BLaER1 (cell line): ENCODE data around the gene TSNAX.

Source experiments
- H3K27ac ChIP-seq: shearing (Covaris generic); formaldehyde crosslinking; 2 replicates; pipeline ENCODE4 v1.8.1; 2022
- H3K27me3 ChIP-seq: shearing (Covaris generic); formaldehyde crosslinking; 2 replicates; pipeline ENCODE4 v1.8.1; 2022
- H3K36me3 ChIP-seq: shearing (Covaris generic); formaldehyde crosslinking; 2 replicates; pipeline ENCODE4 v1.8.1; 2022
- H3K4me1 ChIP-seq: shearing (Covaris generic); formaldehyde crosslinking; 2 replicates; pipeline ENCODE4 v1.8.1; 2022
- H3K4me2 ChIP-seq: shearing (Covaris generic); formaldehyde crosslinking; 2 replicates; pipeline ENCODE4 v1.8.1; 2022
- H3K4me3 ChIP-seq: shearing (Covaris generic); formaldehyde crosslinking; 2 replicates; pipeline ENCODE4 v1.8.1; 2022
- H3K9ac ChIP-seq: shearing (Covaris generic); formaldehyde crosslinking; 2 replicates; pipeline ENCODE4 v1.8.1; 2022
- H3K9me3 ChIP-seq: shearing (Covaris generic); formaldehyde crosslinking; 2 replicates; pipeline ENCODE4 v1.8.1; 2022
- H4K20me1 ChIP-seq: shearing (Covaris generic); formaldehyde crosslinking; 2 replicates; pipeline ENCODE4 v1.8.1; 2022
- Cebpa-rat ChIP-seq: shearing (Covaris generic); IDR thresholded peaks from 2 replicates; pipeline ENCODE4 v1.8.1; 2022

TSNAX gene

DNA sequence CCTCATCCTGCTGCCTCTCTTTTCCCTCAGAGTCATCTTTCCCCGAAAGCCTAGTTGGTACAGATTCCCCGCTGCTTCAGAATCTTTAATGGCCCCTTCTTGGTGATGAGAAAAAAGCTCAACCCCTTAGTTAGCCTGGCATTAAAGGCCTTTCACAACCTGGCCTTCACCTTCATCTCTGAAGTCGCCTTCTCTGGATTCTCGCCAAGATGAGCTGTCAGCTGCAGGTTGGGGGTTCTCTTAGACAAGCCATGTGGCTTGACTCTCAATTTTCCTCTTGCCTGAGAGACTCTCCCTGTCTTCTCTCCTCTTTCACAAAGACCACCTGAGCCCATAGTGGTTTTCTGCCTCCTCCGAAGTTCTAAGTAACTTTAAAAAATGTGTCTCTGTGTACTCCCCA, 82.6 kb downstream of the TSNAX start:
- no peak for TF ChIP-seq Cebpa-rat
- H3K27ac ChIP-seq: peak overlapping the region; percentile 73
- H3K9ac ChIP-seq: no peak overlapping the region
- H3K4me3 ChIP-seq: no peak overlapping the region
- peaks cover 5% of the 10 kb centered on the region; the same call in 1 of the 2 replicates for H4K20me1 ChIP-seq
- peaks cover 32% of the 10 kb centered on the region for H3K9me3 ChIP-seq
- H3K27me3 ChIP-seq: no peaks in the 10 kb centered on the region
- H3K4me2 ChIP-seq: peak overlapping the region; percentile 92
- H3K36me3 ChIP-seq: no peaks in the 10 kb centered on the region
- H3K4me1 ChIP-seq: peaks cover 62% of the 10 kb centered on the region

DNA sequence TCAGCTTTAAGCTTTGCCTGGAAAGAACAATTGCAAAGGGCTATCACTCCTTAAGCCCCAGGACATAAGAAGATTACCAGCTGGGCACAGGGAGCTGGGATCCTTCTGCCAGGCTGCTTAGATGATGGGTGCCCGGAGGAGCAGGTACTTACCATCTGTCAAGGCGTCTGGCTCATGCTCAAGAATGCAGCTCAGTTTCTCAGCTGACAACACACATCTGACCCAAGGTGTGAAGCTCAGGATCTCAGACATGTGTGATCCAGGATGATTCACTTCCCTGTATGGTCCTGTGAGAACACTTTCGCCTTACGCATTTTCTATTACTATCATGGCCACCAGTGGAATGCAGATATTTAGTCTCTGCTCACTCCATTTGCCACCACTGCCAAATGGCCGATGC, 83.4 kb downstream of the TSNAX start:
- peak overlapping the region; percentile 54; the same call in 1 of the 2 replicates for H3K4me3 ChIP-seq
- no peaks in the 10 kb centered on the region for H3K27me3 ChIP-seq
- peaks cover 5% of the 10 kb centered on the region; the same call in 1 of the 2 replicates for H4K20me1 ChIP-seq
- H3K36me3 ChIP-seq: no peaks in the 10 kb centered on the region
- no peak overlapping the region for H3K9ac ChIP-seq
- H3K4me1 ChIP-seq: peaks cover 61% of the 10 kb centered on the region
- TF ChIP-seq Cebpa-rat: no peak
- H3K4me2 ChIP-seq: peak overlapping the region; percentile 92
- peaks cover 32% of the 10 kb centered on the region for H3K9me3 ChIP-seq
- H3K27ac ChIP-seq: peak overlapping the region; percentile 73

DNA sequence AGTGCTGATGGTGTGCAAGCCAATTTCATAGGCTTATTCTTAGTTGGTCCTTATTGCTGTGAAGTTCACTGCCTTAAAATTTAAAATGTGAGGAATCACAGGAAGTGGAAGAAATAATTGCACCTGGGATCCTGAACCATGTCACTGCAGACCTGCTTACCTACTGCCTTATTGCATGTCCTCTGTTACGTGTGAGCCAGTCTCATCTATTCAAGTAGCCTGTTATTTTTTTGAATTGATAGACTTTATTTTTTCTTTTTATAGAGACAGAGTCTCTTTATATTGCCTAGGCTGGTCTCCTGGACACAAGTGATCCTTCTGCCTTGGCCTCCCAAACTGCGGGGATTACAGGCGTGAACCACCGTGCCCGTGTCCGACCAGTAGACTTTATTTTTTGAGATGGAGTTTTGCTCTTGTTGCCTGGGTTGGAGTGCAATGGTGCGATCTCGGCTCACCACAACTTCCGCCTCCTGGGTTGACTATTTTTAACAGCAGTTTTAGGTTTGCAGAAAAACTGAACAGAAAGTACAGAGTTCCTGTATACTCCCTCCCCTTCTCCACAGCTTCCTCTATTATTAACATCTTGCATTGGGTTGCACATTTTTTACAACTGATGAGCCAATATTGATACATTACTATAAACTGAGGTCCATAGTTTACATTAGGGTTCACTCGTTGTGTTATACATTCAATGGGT, 84.1 kb downstream of the TSNAX start:
- H3K4me2 ChIP-seq: peak overlapping the region; percentile 92
- peaks cover 57% of the 10 kb centered on the region for H3K4me1 ChIP-seq
- peaks cover 5% of the 10 kb centered on the region; the same call in 1 of the 2 replicates for H4K20me1 ChIP-seq
- peak overlapping the region; percentile 73 for H3K27ac ChIP-seq
- no peak for TF ChIP-seq Cebpa-rat
- H3K36me3 ChIP-seq: no peaks in the 10 kb centered on the region
- peak overlapping the region; percentile 49; the same call in 1 of the 2 replicates for H3K9ac ChIP-seq
- peak overlapping the region; percentile 54 for H3K4me3 ChIP-seq
- H3K9me3 ChIP-seq: peaks cover 28% of the 10 kb centered on the region
- H3K27me3 ChIP-seq: no peaks in the 10 kb centered on the region

- Histone ChIP-seq H4K20me1 (peaks cover 5% of the 10 kb centered on the region; the same call in 1 of the 2 replicates), H3K4me1 (peaks cover 57% of the 10 kb centered on the region), H3K9me3 (peaks cover 17% of the 10 kb centered on the region), H3K4me3 (peak overlapping the region; percentile 54), H3K27me3 (no peaks in the 10 kb centered on the region), H3K27ac (peak overlapping the region; percentile 73), H3K36me3 (no peaks in the 10 kb centered on the region), H3K4me2 (peak overlapping the region; percentile 92), H3K9ac (peak overlapping the region; percentile 30; the same call in 1 of the 2 replicates)
- TF ChIP-seq Cebpa-rat: peak; percentile 69; the same call in 1 of the 2 replicates
These were observed 85.2 kb downstream of the TSNAX start for GRCh38 chr1:231613419-231614349.
